ENCODE measurements around the gene NMRAL1.

Gene NMRAL1

GRCh38 chr16:4433228-4433627 is 41.2 kb downstream of the NMRAL1 start:
- Histone ChIP-seq H4K20me1 (ENCODE audit: control insufficient read depth, insufficient read depth, low read depth, low read length) (peaks cover 14% of the 10 kb centered on the region; the same call in 1 of the 2 replicates), H3K36me3 (ENCODE audit: control insufficient read depth, low read length) (peaks cover 89% of the 10 kb centered on the region), H3K27me3 (ENCODE audit: control insufficient read depth, low read length) (no peaks in the 10 kb centered on the region), H3K4me3 (ENCODE audit: low read length) (no peak overlapping the region), H3K9me3 (ENCODE audit: control insufficient read depth, insufficient read depth, low read length) (no peaks in the 10 kb centered on the region), H3K4me1 (ENCODE audit: control insufficient read depth, low read length) (no peaks in the 10 kb centered on the region), H3K27ac (ENCODE audit: low read depth, low read length) (no peak overlapping the region), H3F3A (ENCODE audit: control insufficient read depth, insufficient read depth) (0 out of 2 replicates have a peak, but pooled peaks cover 3% of the 10 kb centered on the region), H3K79me2 (ENCODE audit: control insufficient read depth, low read length) (peaks cover 77% of the 10 kb centered on the region), H3K4me2 (ENCODE audit: low read length) (no peak overlapping the region), H3K9me2 (replicated peaks; ENCODE audit: control insufficient read depth, low read length) (no peaks in the 10 kb centered on the region)
- no peak for TF ChIP-seq CTCF (IDR thresholded peaks at IDR 0.05; ENCODE audit: low read depth, low read length, poor library complexity, severe bottlenecking)
- TF ChIP-seq EZH2phosphoT487 (IDR thresholded peaks at IDR 0.05; ENCODE audit: borderline replicate concordance, low read length) = no peak

- Histone ChIP-seq H3K9me3 (ENCODE audit: control insufficient read depth, insufficient read depth, low read length) (no peaks in the 10 kb centered on the region), H3K27ac (ENCODE audit: low read depth, low read length) (no peak overlapping the region), H3K4me1 (ENCODE audit: control insufficient read depth, low read length) (peaks cover 14% of the 10 kb centered on the region), H3K79me2 (ENCODE audit: control insufficient read depth, low read length) (peaks cover 88% of the 10 kb centered on the region), H4K20me1 (ENCODE audit: control insufficient read depth, insufficient read depth, low read depth, low read length) (peaks cover 26% of the 10 kb centered on the region; the same call in 1 of the 2 replicates), H3K9me2 (replicated peaks; ENCODE audit: control insufficient read depth, low read length) (no peaks in the 10 kb centered on the region), H3K4me3 (ENCODE audit: low read length) (no peak overlapping the region), H3F3A (ENCODE audit: control insufficient read depth, insufficient read depth) (0 out of 2 replicates have a peak, but pooled peaks cover 3% of the 10 kb centered on the region), H3K27me3 (ENCODE audit: control insufficient read depth, low read length) (no peaks in the 10 kb centered on the region), H3K36me3 (ENCODE audit: control insufficient read depth, low read length) (peaks cover 88% of the 10 kb centered on the region), H3K4me2 (ENCODE audit: low read length) (no peak overlapping the region)
- no peak for TF ChIP-seq EZH2phosphoT487 (IDR thresholded peaks at IDR 0.05; ENCODE audit: borderline replicate concordance, low read length)
- no peak for TF ChIP-seq CTCF (IDR thresholded peaks at IDR 0.05; ENCODE audit: low read depth, low read length, poor library complexity, severe bottlenecking)
Observed at GRCh38 chr16:4431023-4431422, 43.4 kb downstream of the NMRAL1 start.

DNA sequence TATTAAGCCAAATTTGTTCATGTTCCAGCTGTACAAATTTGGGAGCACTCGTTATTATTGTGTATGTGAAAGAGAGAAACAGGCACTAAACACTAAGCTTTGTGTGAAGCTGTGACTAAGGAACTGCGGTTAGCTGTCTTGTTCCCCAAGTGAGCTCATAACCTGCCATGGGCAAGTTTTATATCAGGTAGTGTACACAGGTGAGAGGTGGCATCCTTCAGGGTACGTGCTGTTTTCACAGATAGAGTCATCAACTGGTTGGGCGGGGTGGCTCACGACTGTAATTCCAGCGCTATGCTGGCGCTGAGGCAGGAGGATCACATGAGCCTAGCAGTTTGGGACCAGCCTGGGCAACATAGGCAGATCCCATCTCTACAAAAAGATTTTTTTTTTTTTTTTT is 45.9 kb downstream of the NMRAL1 start:
- Histone ChIP-seq H3K27ac (ENCODE audit: low read depth, low read length) (no peak overlapping the region), H3K4me3 (ENCODE audit: low read length) (no peak overlapping the region), H3K36me3 (ENCODE audit: control insufficient read depth, low read length) (peaks cover 66% of the 10 kb centered on the region), H3K27me3 (ENCODE audit: control insufficient read depth, low read length) (no peaks in the 10 kb centered on the region), H3K9me2 (replicated peaks; ENCODE audit: control insufficient read depth, low read length) (no peaks in the 10 kb centered on the region), H3K79me2 (ENCODE audit: control insufficient read depth, low read length) (peaks cover 75% of the 10 kb centered on the region), H3K9me3 (ENCODE audit: control insufficient read depth, insufficient read depth, low read length) (no peaks in the 10 kb centered on the region), H3K4me1 (ENCODE audit: control insufficient read depth, low read length) (peaks cover 21% of the 10 kb centered on the region), H3K4me2 (ENCODE audit: low read length) (no peak overlapping the region), H3F3A (ENCODE audit: control insufficient read depth, insufficient read depth) (0 out of 2 replicates have a peak, but pooled peaks cover 3% of the 10 kb centered on the region), H4K20me1 (ENCODE audit: control insufficient read depth, insufficient read depth, low read depth, low read length) (peaks cover 26% of the 10 kb centered on the region; the same call in 1 of the 2 replicates)
- TF ChIP-seq EZH2phosphoT487 (IDR thresholded peaks at IDR 0.05; ENCODE audit: borderline replicate concordance, low read length) = no peak
- no peak for TF ChIP-seq CTCF (IDR thresholded peaks at IDR 0.05; ENCODE audit: low read depth, low read length, poor library complexity, severe bottlenecking)

All from DOHH2 (cell line).